OCI-LY1 (cell line): ENCODE results near the gene PRPSAP1.

Source experiments
- EZH2 ChIP-seq: fragments of 200-600 bp; sonication (generic), shearing (Covaris generic); IDR thresholded peaks from 2 replicates; pipeline ENCODE4 v1.8.0; 2017; ENCODE audit warnings: borderline replicate concordance, mixed run types, mild to moderate bottlenecking, antibody characterized with exemption, low read length, moderate library complexity, mixed read lengths
- TF ChIP-seq, protein P1 (sequence below): fragments of 200-600 bp; sonication (generic), shearing (Covaris generic); IDR thresholded peaks from 2 replicates; pipeline ENCODE4 v1.5.1; 2017; ENCODE audit warnings: mild to moderate bottlenecking, antibody characterized with exemption, low read length, moderate library complexity, mixed read lengths

DNA sequence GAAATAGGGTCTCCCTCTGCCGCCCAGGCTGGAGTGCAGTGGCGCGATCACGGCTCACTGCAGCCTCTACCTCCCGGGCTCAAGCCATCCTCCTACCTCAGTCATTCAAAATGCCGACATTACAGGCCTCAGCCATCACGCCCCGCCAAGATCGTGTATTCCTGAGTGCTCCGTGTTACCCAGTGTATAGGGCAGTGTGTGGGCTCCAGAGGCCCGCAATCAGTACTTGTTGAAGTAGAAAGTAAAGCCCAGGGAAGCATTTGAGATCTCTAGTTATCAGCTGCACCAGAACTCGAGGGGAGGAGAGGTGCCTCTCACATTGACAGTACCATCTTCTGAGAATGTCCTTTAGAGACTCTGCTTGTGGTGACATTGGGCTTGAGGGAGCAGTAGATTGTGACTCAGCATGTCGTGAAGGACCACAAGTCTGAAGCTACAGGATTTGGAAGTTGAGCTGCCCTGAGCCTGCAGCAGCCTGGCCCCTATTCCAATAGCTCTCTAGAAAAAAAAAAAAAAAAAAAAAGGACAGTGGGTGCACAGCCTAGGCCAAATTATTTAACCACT, 1.1 kb upstream of the PRPSAP1 start:
- TF ChIP-seq, protein P1, sequence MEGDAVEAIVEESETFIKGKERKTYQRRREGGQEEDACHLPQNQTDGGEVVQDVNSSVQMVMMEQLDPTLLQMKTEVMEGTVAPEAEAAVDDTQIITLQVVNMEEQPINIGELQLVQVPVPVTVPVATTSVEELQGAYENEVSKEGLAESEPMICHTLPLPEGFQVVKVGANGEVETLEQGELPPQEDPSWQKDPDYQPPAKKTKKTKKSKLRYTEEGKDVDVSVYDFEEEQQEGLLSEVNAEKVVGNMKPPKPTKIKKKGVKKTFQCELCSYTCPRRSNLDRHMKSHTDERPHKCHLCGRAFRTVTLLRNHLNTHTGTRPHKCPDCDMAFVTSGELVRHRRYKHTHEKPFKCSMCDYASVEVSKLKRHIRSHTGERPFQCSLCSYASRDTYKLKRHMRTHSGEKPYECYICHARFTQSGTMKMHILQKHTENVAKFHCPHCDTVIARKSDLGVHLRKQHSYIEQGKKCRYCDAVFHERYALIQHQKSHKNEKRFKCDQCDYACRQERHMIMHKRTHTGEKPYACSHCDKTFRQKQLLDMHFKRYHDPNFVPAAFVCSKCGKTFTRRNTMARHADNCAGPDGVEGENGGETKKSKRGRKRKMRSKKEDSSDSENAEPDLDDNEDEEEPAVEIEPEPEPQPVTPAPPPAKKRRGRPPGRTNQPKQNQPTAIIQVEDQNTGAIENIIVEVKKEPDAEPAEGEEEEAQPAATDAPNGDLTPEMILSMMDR = no peak
- TF ChIP-seq EZH2 = no peak
